Endothelial cell of umbilical vein (primary cell): ENCODE data around the gene KRT17.

Source experiments
- CTCF ChIP-seq, 2 donors: IDR thresholded peaks; 1 replicate in 1 of 2; 2 replicates in 1 of 2; pipeline ENCODE4 v1.5.1; 2011; ENCODE audit warnings: low read length in 2 of 2, mild to moderate bottlenecking in 2 of 2, moderate library complexity in 2 of 2, control low read depth in 1 of 2, inconsistent platforms in 1 of 2, low read depth in 1 of 2; ENCODE audit not compliant: insufficient read depth in 1 of 2; ENCODE audit errors: extremely low read depth in 1 of 2
- EZH2 ChIP-seq: IDR thresholded peaks from 2 replicates; pipeline ENCODE4 v1.6.1; 2012; ENCODE audit warnings: borderline replicate concordance, low read depth, mild to moderate bottlenecking, moderate library complexity, low read length, inconsistent platforms; ENCODE audit not compliant: severe bottlenecking
- GATA2 ChIP-seq: IDR thresholded peaks from 2 replicates; pipeline ENCODE4 v1.7.0; 2011; ENCODE audit warnings: low read depth, mild to moderate bottlenecking, moderate library complexity, mixed read lengths, low read length; ENCODE audit not compliant: insufficient read length, insufficient read depth
- JUN ChIP-seq: IDR thresholded peaks from 2 replicates; pipeline ENCODE4 v1.6.1; 2011; ENCODE audit warnings: borderline replicate concordance, low read depth; ENCODE audit not compliant: insufficient read length, insufficient read depth
- MAX ChIP-seq: IDR thresholded peaks from 2 replicates; pipeline ENCODE4 v1.6.1; 2011; ENCODE audit not compliant: insufficient read depth, insufficient read length
- POLR2A ChIP-seq: IDR thresholded peaks from 2 replicates; pipeline ENCODE4 v1.6.1; 2012; ENCODE audit warnings: low read depth, mild to moderate bottlenecking, control low read depth, low read length

GRCh38 chr17:41647038-41647813 lies 22.9 kb upstream of the KRT17 start:
- no peak for TF ChIP-seq CTCF (IDR thresholded peaks at IDR 0.05; ENCODE audit: extremely low read depth in 1 of 2, insufficient read depth in 1 of 2, low read depth in 1 of 2, low read length in 2 of 2)
- no peak for TF ChIP-seq EZH2
- TF ChIP-seq JUN = no peak
- TF ChIP-seq POLR2A = no peak
- TF ChIP-seq GATA2 = no peak
- no peak for TF ChIP-seq MAX
